Caco-2 (cell line): ENCODE measurements around the gene DNAH8. TPM values are rescaled to one million over a fixed set of nuclear protein-coding genes. Genes with fewer than 3 reads are reported as not detected.

Experiments used
- BruUV-seq: library from RNA; stranded (reverse); fragments of 400-500 nt; replicated peaks from 2 replicates; lab custom pipeline; 2021; lab: Mats Ljungman, UMichigan
- CTCF ChIA-PET: fragments of 300-600 bp; sonication (Branson Sonifier 250); formaldehyde crosslinking; loops from one replicate; lab custom pipeline; 2022; ENCODE audit warnings: antibody characterized with exemption; lab: Charles Lee
- POLR2A ChIA-PET: fragments of 300-600 bp; sonication (Branson Sonifier 250); formaldehyde crosslinking; loops from one replicate; lab custom pipeline; 2022; ENCODE audit warnings: antibody characterized with exemption; lab: Charles Lee
- DNase-seq, 2 experiments: peaks; one replicate each; pipeline versions ENCODE4 v3.0.0 to v3.0.0-alpha.2; 2020 to 2022
- H3K27me3 ChIP-seq: replicated peaks from 2 replicates; pipeline ENCODE4 v1.6.0; 2011; ENCODE audit warnings: low read length; ENCODE audit not compliant: control insufficient read depth, insufficient read depth
- H3K36me3 ChIP-seq: 2 replicates; pipeline ENCODE4 v1.5.1; 2011; ENCODE audit warnings: low read length; ENCODE audit not compliant: control insufficient read depth, insufficient read depth
- H3K4me1 ChIP-seq: fragments of 250-450 bp; sonication (Bioruptor Pico); 2 replicates; pipeline ENCODE4 v1.5.1; 2020; ENCODE audit warnings: mild to moderate bottlenecking
- H3K4me3 ChIP-seq: 2 replicates; pipeline ENCODE4 v1.5.1; 2011; ENCODE audit warnings: low read depth, mild to moderate bottlenecking, control low read depth, low read length
- H3K9me3 ChIP-seq: fragments of 250-450 bp; sonication (Bioruptor Pico); 2 replicates; pipeline ENCODE4 v1.5.1; 2020; ENCODE audit warnings: mild to moderate bottlenecking, moderate library complexity
- H3K27ac Mint-ChIP-seq: one replicate; pipeline ENCODE4 v1.8.0; 2022; ENCODE audit warnings: mixed read lengths; ENCODE audit not compliant: unreplicated experiment
- H3K27me3 Mint-ChIP-seq: one replicate; pipeline ENCODE4 v1.8.0; 2022; ENCODE audit warnings: mixed read lengths; ENCODE audit not compliant: insufficient read depth, unreplicated experiment
- H3K36me3 Mint-ChIP-seq: one replicate; pipeline ENCODE4 v1.8.0; 2022; ENCODE audit warnings: mild to moderate bottlenecking, mixed read lengths; ENCODE audit not compliant: insufficient read depth, unreplicated experiment
- H3K4me1 Mint-ChIP-seq: one replicate; pipeline ENCODE4 v1.8.0; 2022; ENCODE audit warnings: low read depth, mixed read lengths; ENCODE audit not compliant: unreplicated experiment
- H3K4me3 Mint-ChIP-seq: one replicate; pipeline ENCODE4 v1.8.0; 2022; ENCODE audit warnings: mild to moderate bottlenecking, moderate library complexity, mixed read lengths; ENCODE audit not compliant: unreplicated experiment
- H3K9me3 Mint-ChIP-seq: one replicate; pipeline ENCODE4 v1.8.0; 2022; ENCODE audit warnings: mixed read lengths; ENCODE audit not compliant: unreplicated experiment
- CTCF ChIP-seq, 2 experiments: fragments of 200-600 bp in 1 of 2; IDR thresholded peaks; 1 replicate in 1 of 2; 2 replicates in 1 of 2; pipeline versions ENCODE4 v1.5.1 to v1.8.0; 2011 to 2022; ENCODE audit warnings: antibody characterized with exemption in 1 of 2, control low read depth in 1 of 2, inconsistent platforms in 1 of 2, low read depth in 1 of 2, low read length in 1 of 2, mild to moderate bottlenecking in 1 of 2, moderate library complexity in 1 of 2; ENCODE audit not compliant: insufficient read depth in 1 of 2, severe bottlenecking in 1 of 2, unreplicated experiment in 1 of 2
- intact Hi-C: fragments of 100-400 bp; cut with micrococcal nuclease; formaldehyde crosslinking; loops from one replicate; pipeline ENCODE4 v1.10.0; 2022; ENCODE audit not compliant: unreplicated experiment
- total RNA-seq: library from RNA; stranded (reverse); gene quantifications from 2 replicates; pipeline ENCODE4 v1.2.3, GENCODE V29; 2022

Gene DNAH8
- total RNA-seq, 1 experiment from 2014 or later: not detected

- Histone ChIP-seq H3K27me3 (no peaks in the 10 kb centered on the region), H3K4me1 (peaks cover 22% of the 10 kb centered on the region), H3K4me3 (no peak overlapping the region), H3K9me3 (no peaks in the 10 kb centered on the region), H3K36me3 (no peaks in the 10 kb centered on the region)
- Mint-ChIP-seq H3K27me3 (no peaks in the 10 kb centered on the region), H3K4me1 (peaks cover 8% of the 10 kb centered on the region), H3K4me3 (no peak overlapping the region), H3K9me3 (no peaks in the 10 kb centered on the region), H3K36me3 (no peaks in the 10 kb centered on the region), H3K27ac (no peak overlapping the region)
- no peak for TF ChIP-seq CTCF (IDR thresholded peaks at IDR 0.05; ENCODE audit: insufficient read depth in 1 of 2, low read depth in 1 of 2, low read length in 1 of 2, severe bottlenecking in 1 of 2, unreplicated experiment in 1 of 2)
- BruUV-seq: no TSS peak
- intact Hi-C loops: no loop called here
- ChIA-PET CTCF (no interaction called here), POLR2A (no interaction called here)
- DNase-seq: no peak
Observed at GRCh38 chr6:39056681-39057080, 341.6 kb downstream of the DNAH8 start.

- Mint-ChIP-seq H3K27me3 (no peaks in the 10 kb centered on the region), H3K27ac (no peak overlapping the region), H3K36me3 (no peaks in the 10 kb centered on the region), H3K9me3 (no peaks in the 10 kb centered on the region), H3K4me3 (no peak overlapping the region), H3K4me1 (peaks cover 13% of the 10 kb centered on the region)
- DNase-seq: no peak
- CTCF ChIA-PET: no interaction called here
- TF ChIP-seq CTCF (IDR thresholded peaks at IDR 0.05; ENCODE audit: insufficient read depth in 1 of 2, low read depth in 1 of 2, low read length in 1 of 2, severe bottlenecking in 1 of 2, unreplicated experiment in 1 of 2): no peak
- H3K27me3 ChIP-seq: no peaks in the 10 kb centered on the region
- peaks cover 30% of the 10 kb centered on the region for H3K4me1 ChIP-seq
- H3K36me3 ChIP-seq: no peaks in the 10 kb centered on the region
- H3K4me3 ChIP-seq: no peak overlapping the region
- no TSS peak for BruUV-seq
- POLR2A ChIA-PET: no interaction called here
- intact Hi-C loops: no loop called here
- H3K9me3 ChIP-seq: no peaks in the 10 kb centered on the region
Observed at GRCh38 chr6:39057251-39058155, 342.4 kb downstream of the DNAH8 start.

- TF ChIP-seq CTCF (IDR thresholded peaks at IDR 0.05; ENCODE audit: insufficient read depth in 1 of 2, low read depth in 1 of 2, low read length in 1 of 2, severe bottlenecking in 1 of 2, unreplicated experiment in 1 of 2): no peak
- POLR2A ChIA-PET: no interaction called here
- no peaks in the 10 kb centered on the region for H3K9me3 ChIP-seq
Observed at GRCh38 chr6:39058471-39059147, 343.5 kb downstream of the DNAH8 start.

More at GRCh38 chr6:39058471-39059147, 343.5 kb downstream of the DNAH8 start:
- Mint-ChIP-seq H3K9me3 (no peaks in the 10 kb centered on the region), H3K27ac (no peak overlapping the region), H3K36me3 (no peaks in the 10 kb centered on the region), H3K27me3 (no peaks in the 10 kb centered on the region), H3K4me3 (no peak overlapping the region), H3K4me1 (peaks cover 24% of the 10 kb centered on the region)
- Histone ChIP-seq H3K4me1 (peaks cover 41% of the 10 kb centered on the region), H3K36me3 (no peaks in the 10 kb centered on the region), H3K27me3 (no peaks in the 10 kb centered on the region), H3K4me3 (no peak overlapping the region)
- CTCF ChIA-PET: no interaction called here
- intact Hi-C loops: no loop called here
- DNase-seq: no peak
- BruUV-seq: no TSS peak
